ENCODE measurements around the gene CHCHD3.

DNA sequence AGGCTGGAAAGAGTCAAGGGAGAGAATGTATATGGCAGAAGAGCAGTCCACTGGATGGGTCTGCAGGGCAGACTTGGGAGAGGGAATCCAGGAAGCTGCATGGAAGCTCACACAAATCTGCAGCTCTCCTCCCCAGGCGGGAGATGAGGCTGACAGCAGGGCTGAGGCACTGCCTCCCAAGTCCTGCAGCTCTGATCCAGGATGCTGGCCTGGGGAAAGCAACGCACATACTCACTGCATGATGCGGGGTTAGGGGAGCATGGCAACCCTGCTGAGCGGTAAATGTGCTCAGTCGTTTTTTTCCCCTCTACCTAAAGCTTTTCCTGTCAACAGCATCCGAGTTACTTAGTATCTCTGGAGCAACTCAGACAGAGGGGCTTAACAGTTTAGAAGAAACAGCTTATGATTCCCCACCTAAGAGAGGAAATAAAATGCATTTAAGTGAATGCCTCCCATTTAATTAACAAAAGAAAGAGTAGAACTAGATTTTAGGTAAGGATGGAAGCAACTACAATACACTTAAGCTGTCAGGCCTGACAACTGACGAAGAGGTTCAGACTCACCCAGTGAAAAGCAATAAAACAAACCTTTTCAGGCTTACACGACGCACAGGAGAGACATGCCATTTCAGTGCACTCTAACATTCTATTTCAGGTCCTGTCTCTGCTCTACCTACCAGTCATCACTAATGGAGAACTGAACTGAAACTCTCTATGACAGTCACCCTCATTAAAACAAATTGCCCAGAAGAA is 37.0 kb downstream of the CHCHD3 start:
- no peak for TF ChIP-seq ZNF274 (IDR thresholded peaks at IDR 0.05; ENCODE audit: low read depth, low read length)
- TF ChIP-seq YY1 (IDR thresholded peaks at IDR 0.05; ENCODE audit: insufficient read depth, insufficient read length) = no peak

Measured in NT2/D1 (cell line).